ENCODE measurements around the gene CLOCK.

Gene CLOCK

DNA sequence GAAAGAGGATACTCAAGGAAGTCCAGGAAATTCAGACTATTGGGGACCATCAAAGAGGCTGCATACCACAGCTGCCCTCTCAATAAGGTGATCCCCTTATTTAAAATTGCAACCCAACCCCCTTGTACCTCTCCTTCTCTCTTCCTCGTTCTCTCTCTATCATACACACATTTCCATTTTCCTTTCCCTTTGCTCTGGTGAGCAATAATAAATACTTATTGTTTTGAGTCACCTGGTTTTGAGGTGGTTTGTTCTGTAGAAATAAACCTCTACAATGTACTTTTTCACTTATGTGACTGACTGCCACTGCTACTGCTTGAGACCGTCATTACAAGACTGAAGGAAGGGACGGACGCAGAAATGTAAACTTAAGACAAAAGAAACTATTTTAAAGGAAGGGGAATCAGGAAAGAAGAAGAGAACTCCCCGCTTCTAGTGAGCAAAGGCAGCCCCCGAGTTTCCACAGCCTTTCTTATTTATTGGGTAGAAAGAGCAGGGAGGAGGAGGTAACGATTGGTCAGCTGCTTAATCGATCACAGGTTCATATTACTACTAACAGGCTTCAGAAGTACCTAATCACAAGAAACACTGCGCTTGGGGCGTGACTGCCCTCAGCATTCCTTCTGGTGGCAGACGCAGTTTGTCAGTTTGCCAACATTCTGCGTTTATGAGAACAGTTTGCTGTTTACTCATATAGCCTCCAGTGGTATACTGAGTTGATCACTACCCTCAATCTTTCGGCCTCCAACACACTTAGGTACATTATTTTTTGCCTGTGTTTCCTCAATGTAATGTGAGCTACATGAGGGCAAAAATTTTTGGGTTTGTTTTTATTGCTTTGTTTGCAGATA is 167.9 kb downstream of the CLOCK start:
- H3K27me3 ChIP-seq (ENCODE audit: control insufficient read depth in 2 of 2, insufficient read depth in 2 of 2, low read length in 2 of 2), result no peaks in the 10 kb centered on the region
- H3K9me3 ChIP-seq (ENCODE audit: control insufficient read depth in 2 of 2, low read length in 2 of 2), result no peaks in the 10 kb centered on the region
- H3K27ac ChIP-seq (ENCODE audit: low read depth in 2 of 2, low read length in 2 of 2), result no peak overlapping the region
- no peak overlapping the region for H3K4me3 ChIP-seq (ENCODE audit: low read length in 2 of 2)
- H3K9ac ChIP-seq (ENCODE audit: low read depth in 1 of 2, low read length in 2 of 2), result no peak overlapping the region
- H3K4me1 ChIP-seq (ENCODE audit: control insufficient read depth in 2 of 2, insufficient read depth in 2 of 2, low read length in 2 of 2), result no peaks in the 10 kb centered on the region
- no peaks in the 10 kb centered on the region for H3K36me3 ChIP-seq (ENCODE audit: control insufficient read depth in 2 of 2, insufficient read depth in 2 of 2, low read length in 2 of 2)
